HG02763 (cell line): ENCODE measurements around the gene CHMP1A.

Experiments used
- ATAC-seq: cut with Tn5 transposase; IDR thresholded peaks from one replicate; pipeline ENCODE4 v1.9.1; 2021; ENCODE audit warnings: mild to moderate bottlenecking, moderate library complexity; ENCODE audit not compliant: unreplicated experiment

The CHMP1A gene

DNA sequence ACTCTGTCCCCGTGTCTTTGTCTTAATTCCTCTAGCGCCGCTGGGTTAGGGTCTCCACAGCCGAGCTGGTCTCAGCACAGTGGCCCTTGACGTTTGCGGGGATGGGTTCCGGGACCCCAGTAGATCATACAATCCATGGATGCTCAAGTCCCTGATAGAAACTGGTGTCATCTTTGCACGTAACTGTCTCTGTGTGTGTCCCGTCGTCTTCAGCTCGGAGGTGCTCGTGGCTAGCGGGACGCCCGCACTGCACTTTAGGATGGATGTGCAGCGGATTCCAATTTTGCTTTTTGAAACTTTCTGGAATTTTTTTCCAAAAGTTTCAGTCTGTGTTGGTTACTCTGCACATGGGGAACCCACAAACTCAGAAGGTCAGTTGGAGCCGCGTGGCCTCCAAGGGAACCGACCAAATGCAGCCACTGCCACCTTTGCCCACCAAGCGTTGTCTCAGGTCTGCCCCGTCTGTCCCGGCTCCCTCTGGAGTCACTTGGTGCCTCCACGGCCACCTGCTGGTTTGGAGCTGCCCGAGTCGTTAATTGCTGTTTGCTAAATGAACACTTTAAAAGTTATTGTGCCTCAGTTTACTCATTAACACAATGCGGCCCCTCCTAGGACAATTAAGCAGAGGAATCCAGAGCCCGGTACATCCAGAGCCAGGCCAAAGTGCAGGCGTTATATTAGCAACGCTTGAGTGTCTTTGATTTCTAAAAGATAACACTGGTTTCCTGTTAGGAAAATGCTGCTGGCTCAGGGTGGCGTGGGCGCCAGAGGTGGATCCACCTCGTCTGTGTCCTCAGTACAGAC is 49.4 kb downstream of the CHMP1A start:
- ATAC-seq, result no peak

DNA sequence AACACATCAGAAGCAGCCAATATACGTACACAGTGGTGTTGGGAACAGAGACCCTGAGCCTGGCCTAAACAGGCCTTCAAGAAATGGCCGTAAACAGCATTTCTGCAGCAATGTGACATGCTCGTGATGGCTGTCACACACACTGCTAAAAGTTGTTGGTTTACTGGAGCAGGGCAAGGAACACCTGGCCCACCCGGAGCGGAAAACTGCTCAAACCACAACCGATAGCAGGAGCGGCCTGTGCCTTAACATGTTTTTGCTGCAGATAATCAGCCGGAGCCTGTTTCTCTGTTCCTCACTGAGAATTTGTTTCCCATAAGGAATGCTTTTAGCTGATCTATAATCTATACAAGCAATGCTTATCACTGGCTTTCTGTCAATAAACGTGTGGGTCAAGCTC is 50.1 kb downstream of the CHMP1A start:
- no peak for ATAC-seq

DNA sequence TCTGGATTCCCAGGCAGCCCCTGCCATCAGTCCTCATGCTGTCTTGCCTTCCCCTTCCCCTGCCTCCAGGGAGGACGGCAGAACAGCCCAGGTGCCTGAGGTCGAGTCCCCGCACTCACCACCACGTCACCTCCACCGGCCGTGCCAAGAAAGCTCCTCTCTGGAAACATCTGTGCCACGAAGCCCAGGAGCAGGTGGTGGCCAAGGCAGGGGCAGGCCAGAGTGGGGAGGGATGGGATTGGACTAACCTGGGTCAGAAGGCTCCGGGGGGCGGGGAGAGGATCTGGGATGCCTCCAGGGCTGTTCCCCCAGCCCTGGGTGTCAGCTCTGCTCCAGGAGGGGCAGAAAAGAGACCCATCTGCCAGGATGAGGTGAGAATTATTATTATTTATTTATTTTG is 51.5 kb downstream of the CHMP1A start:
- no peak for ATAC-seq

DNA sequence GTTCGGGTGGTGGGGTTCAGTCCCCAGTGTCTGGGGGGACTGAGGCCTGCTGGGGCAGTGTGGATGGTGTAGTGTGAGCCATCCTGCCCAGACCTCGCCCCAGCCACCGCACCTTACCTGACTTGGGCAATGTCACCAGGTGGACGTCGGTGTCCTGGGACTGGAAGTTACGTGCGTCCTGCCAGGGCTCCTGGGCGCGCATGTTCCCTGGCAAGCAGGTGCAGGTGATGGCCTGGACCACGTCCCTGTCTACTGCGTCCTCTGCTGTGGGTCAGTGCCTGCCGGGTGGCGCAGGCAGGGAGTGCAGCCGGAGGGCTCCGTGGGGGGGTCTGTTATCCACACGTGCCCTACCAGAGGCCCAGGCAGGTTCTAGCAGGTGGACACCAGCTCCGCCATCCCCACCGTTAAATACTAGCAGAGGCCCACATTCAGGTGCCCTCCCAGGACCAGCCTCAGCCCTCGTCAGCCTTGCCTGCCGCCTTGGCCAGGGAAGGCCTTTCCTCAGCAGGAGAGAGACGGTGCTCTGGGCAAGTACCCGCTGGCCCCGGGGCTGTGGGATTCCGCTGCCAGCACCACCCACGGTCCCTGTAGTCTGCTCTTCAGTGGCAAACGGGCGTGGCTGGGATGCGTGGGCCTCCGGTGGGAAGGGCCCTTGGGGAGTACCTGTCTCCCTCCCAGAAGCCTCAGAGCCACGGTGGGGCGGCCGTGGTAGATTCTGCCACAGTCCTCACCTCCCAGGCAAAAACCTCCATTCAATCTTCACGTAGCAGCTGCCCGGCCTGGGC is 52.1 kb downstream of the CHMP1A start:
- ATAC-seq, result no peak

DNA sequence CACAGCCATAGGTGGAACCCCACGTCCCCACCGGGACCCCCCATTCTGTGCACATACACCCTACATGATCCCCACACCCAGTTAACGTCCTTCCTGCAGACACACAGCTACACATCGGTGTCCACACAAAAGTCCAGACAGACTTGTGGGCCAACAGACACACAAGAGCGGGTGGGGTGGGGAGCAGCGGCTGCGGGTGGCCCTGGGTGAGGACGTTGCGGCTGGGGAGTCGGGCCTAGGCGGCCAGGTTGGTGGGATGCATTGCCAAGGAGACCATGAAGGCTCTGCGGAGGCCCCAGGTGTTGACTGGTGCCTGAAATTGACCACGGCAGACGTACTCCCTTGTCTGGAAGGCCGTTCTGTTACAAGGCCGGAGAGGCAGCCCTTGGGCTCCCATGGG is 52.7 kb downstream of the CHMP1A start:
- no peak for ATAC-seq

DNA sequence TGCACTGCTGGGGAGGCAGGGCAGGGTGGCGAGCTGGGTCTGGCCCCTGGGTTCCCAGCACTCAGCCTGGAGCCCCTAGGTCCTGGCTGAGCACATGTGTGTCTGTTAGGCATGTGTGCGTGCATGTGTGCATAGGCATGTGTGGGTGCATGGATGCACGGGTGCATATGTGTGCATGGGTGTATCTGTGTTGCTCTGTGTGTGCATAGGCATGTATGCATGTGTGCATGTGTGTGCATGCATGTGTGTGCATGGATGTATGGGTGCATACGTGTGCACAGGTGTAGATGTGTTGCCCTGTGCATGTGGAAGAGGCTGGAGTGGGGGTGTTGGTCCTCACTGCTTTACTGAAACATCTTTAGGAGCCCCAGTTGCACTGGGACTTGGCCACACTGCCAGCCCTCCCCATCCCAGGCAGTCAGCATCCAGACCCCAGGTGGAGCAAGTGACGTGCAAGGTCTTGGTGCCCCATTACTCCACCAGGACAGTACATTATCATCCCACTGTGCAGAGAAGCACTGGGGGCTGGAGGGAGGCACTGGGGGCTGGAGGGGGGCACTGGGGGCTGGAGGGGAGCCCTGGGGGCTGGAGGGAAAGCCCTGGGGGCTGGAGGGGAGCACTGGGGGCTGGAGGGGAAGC is 54.4 kb downstream of the CHMP1A start:
- ATAC-seq, result no peak

DNA sequence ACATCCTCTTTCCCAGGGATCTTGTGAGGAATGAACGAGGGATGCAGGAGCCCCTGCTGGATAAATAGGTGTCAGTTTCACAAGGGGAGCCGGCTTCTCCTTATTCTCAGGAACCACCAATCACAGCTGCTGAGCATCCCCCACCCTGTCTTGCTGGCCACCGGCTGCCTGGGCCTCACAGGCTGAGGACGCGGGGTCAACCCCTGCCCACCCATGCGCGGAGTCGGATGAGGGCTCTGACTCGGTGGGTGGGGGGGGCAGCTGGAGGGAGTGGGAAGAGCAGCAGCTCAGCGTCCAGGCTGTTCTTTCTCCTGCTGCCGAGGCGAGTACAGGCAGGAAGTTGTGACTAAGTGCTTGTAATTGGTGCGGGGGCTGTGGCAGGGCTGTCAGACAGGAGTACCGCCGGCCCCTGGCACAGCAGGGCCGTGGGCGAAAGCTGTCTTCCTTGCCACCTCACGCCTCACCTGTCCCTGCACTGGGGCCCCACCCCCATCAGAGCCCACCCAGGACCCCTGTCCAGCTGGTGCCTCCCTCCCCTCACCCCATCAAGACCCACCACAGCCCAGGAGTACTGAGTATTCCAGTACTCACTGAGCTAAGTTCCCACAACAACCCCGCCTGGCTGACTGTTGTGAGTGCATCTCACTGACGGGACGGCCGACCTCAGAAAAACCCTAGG is 55.1 kb downstream of the CHMP1A start:
- ATAC-seq, result no peak

DNA sequence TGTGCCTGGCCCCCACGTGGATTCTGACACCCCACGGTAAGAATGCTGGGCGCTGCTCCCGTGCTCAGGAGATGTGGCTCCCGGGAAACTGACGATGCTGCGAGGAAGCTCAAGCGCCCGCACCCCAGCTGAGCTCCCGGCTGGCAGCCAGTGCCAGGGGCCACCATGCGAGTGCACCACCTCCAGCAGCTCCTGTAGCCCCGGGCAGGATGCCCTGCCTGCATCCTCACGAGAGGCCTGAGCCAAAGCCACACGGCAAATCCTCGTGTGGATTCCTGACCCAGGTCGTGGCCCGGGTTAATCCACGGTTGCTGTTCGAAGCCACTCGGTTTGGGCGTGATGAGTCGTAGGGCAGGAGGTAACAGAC is 55.6 kb downstream of the CHMP1A start:
- no peak for ATAC-seq

DNA sequence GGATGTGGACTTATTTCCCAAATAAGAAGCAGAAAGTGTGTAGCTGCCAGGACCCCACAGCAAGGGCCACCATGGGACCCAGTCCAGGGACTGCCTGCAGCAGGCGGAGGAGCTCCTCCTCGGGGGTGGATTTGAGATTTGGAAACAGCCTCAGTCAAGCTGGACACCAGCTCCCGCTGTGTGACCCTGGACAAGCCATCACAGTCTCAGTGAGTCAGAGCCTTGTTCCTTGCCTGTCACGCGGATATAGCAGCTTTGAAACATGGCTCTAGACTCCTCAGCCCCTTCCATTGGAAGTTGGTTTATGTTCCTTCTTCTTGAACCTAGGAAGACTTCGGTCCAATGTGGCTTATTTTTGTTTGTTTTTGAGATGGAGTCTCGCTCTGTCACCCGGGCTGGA is 56.6 kb downstream of the CHMP1A start:
- ATAC-seq, result no peak

DNA sequence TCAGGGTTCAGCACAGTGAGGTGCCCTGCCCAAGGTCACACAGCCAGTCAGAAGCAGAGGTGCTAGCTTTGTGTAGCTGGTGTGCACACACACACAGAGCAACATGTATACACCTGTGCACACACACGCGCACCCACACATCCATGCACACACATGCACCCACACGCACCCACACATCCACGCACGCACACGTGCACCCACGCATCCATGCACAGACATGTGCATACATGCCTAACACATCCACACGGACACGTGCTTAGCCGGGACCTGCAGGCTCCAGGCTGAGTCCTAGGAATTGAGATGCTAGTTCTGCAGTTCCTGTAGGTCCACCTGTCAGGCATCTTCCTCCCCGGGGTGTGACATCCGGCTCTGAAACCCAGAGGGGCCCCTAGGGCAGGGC is 57.1 kb downstream of the CHMP1A start:
- no peak for ATAC-seq

DNA sequence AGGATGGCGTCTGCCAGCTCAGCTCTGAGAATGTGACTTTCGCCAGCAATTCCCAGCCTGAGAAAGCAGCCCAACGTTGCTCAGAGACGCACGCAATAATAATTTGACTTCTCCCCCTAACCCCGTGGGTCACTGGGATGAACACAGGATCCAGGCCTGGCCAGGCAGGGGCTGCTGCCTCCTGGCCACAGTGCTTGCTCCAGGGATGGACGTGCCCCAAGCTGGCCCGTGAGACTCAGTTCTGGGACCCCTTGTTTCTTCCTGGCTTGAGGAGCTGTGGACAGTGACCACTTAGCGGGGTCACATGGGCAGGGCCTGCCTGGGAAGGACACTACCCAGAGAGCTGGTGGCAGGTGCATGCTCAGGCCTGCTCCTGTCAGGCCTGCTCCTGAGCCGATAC is 57.6 kb downstream of the CHMP1A start:
- ATAC-seq, result no peak

DNA sequence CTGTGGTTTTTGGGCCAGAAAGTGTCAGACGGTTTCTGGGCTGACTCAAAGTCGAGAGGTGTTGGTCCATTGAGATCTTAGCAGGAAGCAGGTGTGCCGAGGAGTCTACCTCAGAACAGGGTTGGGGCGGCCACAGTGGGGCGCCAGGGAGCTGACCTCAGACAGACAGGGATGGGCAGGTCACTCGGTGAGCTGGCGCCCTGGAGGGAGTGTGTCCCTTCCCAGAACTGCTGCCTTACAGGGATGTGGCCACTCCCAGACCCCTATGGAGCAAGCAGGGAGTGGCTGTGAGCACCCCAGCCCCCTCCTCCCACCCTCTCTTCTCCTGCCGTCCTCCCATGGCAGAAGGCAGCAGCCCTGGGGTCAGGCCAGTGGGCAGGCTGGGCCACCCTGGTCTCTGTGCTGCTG is 58.1 kb downstream of the CHMP1A start:
- ATAC-seq, result no peak

DNA sequence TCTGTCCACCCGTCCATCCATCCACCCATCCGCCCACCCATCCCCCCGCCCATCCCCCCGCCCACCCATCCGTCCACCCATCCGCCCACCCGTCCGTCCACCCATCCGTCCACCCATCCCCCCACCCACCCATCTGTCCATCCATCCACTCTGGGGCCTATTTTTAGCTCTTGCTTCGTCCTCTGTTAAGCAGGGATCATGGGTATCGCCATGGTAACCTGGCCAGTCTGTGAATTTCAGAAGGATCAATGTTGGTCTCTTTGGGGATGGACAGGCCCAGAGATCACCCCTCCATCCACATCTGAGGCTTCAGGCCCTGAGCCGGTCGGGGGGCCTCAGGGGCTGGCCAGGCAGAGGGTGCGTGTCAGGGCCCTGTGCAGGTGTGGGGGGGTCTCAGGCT is 59.3 kb downstream of the CHMP1A start:
- no peak for ATAC-seq

DNA sequence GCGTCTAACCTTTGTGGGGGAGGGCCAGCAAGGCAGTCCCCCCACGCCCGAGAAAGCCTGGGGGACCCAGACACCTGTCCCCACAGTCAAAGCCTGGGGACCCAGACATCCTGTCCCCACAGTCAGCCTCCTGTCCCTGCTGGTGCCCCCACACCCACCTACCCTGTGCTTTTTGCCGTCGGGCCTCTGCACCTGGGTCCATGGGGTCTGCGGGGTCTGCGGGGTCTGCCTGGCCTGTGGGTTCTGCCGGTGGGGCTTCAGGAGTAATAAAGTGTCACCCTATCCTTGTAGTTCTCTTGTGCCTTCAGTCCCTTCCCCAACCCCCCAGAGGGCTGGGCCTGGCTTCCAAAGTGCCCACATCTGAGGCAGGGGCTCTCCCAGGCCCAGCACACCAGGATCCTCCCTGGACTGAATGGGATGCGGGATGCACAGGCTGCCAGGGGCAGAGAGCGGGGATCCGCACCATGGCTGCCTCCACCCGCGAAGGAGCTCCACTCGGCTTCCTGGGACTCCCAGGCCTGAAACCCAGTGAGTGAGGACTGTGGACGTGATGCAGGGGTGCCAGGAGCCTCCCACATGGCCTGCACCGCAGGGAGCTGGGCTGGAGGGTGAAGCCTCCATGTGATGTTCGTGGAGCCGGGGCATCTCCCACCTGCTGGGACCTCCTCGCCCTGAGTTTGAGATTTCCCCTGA is 60.4 kb downstream of the CHMP1A start:
- no peak for ATAC-seq

DNA sequence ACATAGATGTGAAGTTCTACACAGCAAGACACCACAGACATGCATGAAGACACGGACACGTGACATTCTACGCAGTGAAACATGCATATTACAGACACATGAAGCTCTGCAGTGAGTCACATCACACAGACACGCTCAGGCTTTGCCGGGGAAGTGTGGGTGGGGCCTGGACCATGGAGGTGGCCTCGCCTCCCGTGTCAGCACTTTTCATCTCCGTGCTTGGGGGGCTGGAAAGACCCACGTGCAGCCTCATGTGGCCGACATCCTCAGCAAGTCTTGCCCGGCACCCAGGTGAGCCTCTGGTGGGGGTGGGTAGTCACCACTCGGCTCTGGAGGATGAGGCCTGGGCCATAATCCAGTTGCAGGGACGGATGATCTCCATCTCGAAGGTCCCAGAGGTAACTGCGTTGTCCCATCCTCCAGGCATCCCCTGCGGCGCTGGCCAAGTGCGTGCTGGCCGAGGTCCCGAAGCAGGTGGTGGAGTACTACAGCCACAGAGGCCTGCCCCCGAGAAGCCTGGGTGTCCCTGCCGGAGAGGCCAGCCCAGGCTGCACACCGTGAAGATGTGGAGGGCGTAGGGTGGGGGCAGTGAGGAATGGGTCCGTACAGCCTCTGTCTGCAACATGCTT is 61.3 kb downstream of the CHMP1A start:
- no peak for ATAC-seq

DNA sequence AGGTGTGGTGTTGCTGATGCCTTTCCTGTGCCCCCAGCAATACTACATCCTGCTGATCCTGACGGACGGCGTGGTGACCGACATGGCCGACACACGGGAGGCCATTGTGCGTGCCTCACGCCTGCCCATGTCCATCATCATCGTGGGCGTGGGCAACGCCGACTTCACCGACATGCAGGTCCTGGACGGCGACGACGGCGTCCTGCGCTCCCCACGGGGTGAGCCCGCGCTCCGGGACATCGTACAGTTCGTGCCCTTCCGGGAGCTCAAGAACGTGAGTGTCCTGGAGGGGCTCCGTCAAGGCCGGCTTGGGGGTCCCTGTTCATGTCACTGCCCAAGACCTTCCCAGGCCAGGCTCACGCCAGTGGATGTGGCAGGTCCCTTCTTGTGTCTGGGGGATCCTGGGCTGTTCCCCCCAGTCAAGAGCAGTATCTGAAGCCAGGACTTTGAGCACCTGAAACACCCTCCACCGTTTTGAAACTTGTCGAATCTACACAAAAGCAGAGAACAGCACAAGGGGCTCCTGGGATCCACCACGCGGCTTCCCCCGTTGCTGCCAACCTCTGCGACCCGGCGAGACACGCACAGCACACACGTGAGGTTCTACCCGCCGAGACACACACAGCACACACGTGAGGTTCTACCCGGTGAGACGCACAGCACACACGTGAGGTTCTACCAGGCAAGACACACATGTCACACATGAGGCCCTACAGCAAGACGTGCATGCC is 62.0 kb downstream of the CHMP1A start:
- ATAC-seq, result no peak
